Left cardiac atrium (tissue), 4 donors: ENCODE measurements around the gene AUTS2. TPM values are rescaled to one million over a fixed set of nuclear protein-coding genes. Genes with fewer than 3 reads are reported as not detected.
"Not testable (repeated sequence)": the region's sequence is repeated elsewhere in the genome, so short reads cannot be mapped to it uniquely, and the experiment has no call there.

ENCODE experiments used
- ATAC-seq, 2 donors: fragments of 200-7000 bp; cut with Tn5 transposase; one replicate each; pipeline ENCODE4 v1.9.1; 2020; ENCODE audit warnings: mild to moderate bottlenecking in 2 of 2, moderate library complexity in 2 of 2
- DNase-seq: peaks from one replicate; pipeline ENCODE4 v3.0.0-alpha.2; 2020
- intact Hi-C, 2 donors: fragments of 100-400 bp; cut with DNase I; formaldehyde crosslinking; loops; one replicate each; pipeline versions ENCODE4 v1.14.1 to v1.15.1; 2022 to 2023
- total RNA-seq, 2 donors: library from RNA; stranded (reverse); fragmentation: NEBNext Ultra II Directional; extraction: Animal tissue kit (Norgen Biotek cat#: 25700); gene quantifications; one replicate each; pipeline ENCODE4 v1.2.1, GENCODE V29; 2021
- donor health status: DM: no; HTN: yes; CAD: no.
- donor health status: DM: no; HTN: yes; CAD: no; lungs with severe emphysema.
- donor health status: DM: yes; HTN: yes; CAD: no.
- donor health status: Dilated cardiomyopathy.

Gene AUTS2
- total RNA-seq, 2 donors from 2014 or later: 10.5 to 15.2 TPM

DNA sequence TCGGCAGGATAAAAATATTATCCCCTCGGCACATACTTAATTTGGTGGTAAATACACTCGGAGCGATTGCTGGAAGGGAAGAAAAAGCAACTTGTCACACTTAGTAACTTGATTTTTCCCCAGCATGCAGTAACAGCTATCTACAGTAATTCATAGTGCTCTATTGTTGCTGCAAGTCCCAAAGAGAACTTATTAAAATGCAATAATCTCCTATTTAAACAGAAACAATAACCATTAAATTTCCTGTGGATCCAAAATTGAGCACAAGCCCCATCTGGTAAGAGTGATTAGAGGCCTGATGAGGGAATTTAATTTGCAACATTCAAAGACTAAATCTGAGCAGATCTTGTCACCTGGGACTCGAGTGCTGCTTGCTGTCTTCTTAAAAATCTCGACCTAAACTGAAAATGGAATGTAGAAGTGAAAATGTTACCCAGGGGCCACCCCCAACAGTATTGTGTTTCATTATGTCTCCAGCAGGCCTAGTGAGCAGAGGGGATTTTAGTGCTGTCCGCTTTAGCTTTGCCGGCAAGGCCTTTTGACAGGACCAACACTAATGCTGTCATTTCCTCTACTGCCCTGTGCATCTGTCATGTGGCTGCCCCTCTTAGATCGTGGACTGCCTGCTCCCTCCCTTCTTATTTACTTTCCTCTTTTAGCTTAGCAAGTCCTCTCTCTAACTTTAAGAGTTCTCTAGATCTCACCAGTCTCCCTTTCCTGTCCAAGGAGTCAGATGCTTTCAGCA is 639.7 kb downstream of the AUTS2 start:
- intact Hi-C loops: no loop called here
- DNase-seq (no peak), ATAC-seq (no peak)

- ATAC-seq (no peak), DNase-seq (no peak)
- intact Hi-C loops: no loop called here
Observed at GRCh38 chr7:70239918-70240317, 641.6 kb downstream of the AUTS2 start.

DNA sequence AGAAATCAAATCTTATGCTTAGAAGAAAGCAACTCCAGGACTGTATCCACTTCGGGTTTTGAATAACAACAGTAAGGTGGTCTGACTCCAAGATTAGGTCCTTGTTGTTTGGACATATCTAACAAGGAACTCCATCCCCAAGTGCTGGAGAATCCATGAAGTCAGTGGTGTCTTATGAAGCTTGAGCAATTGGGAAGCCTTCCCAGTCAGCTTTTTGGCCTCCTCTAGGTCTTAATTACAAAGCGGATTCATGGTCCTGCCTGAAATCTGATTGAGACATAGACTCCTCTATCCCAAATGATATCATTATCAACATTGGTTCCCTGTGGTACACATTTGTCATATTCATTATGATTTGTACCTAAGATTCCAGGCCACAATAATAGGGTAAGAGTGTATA is 642.6 kb downstream of the AUTS2 start:
- ATAC-seq (no peak), DNase-seq (no peak)
- intact Hi-C loops: no loop called here

DNA sequence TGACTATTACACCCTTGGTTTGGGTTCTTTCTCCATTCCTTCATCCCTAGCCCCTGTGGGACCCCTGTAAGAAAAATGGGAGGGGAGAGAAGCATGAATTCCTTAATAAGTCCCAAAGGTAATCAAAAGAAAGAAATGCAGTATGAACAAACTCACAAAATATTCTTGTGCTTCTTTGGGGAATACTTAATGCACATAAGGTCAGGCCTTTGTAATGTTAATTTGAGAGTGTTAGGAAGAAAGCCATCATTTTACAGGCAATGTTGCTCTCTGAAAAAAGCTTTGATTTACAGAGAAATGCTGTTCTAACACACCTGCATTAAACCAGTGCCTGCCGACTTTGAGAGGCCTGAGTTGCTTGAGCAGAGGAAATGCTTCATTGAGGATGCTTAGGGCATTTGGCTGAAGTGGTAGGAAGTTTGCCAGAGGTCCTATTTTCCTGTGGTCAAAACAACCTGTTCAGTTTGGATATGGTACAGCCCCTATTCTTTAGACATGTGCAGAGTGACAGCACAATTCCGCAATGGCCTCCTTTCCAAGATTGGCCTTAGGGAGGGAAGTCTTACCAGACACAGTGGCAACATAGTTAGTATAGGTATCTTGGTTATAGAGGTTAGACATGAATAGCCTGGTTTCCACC is 643.4 kb downstream of the AUTS2 start:
- DNase-seq (no peak), ATAC-seq (no peak)
- intact Hi-C loops: no loop called here

- intact Hi-C loops: no loop called here
- DNase-seq (no peak), ATAC-seq (no peak)
Observed at GRCh38 chr7:70242826-70243225, 644.6 kb downstream of the AUTS2 start.

GRCh38 chr7:70243443-70243842 is 645.2 kb downstream of the AUTS2 start:
- ATAC-seq: no peak
- no peak for DNase-seq
- intact Hi-C loops: no loop called here

GRCh38 chr7:70257921-70258320 is 659.6 kb downstream of the AUTS2 start:
- intact Hi-C loops: loop anchor here in 1 of 2 donors (2.0 kb wide), 1 partner anchor 37 kb away; no protein-coding TSS in a partner anchor
- ATAC-seq (no peak), DNase-seq (no peak)

- intact Hi-C loops: loop anchor here in 1 of 2 donors (2.0 kb wide), 1 partner anchor 39 kb away; no protein-coding TSS in a partner anchor
- ATAC-seq (peak; percentile 65 to 93), DNase-seq (no peak)
Observed at GRCh38 chr7:70259502-70259901, 661.2 kb downstream of the AUTS2 start.

- ATAC-seq (no peak), DNase-seq (no peak)
- intact Hi-C loops: no loop called here
Observed at GRCh38 chr7:70263471-70264255, 665.4 kb downstream of the AUTS2 start.

- intact Hi-C loops: no loop called here
- ATAC-seq (no peak), DNase-seq (no peak)
Observed at GRCh38 chr7:70266186-70266585, 667.9 kb downstream of the AUTS2 start.

DNA sequence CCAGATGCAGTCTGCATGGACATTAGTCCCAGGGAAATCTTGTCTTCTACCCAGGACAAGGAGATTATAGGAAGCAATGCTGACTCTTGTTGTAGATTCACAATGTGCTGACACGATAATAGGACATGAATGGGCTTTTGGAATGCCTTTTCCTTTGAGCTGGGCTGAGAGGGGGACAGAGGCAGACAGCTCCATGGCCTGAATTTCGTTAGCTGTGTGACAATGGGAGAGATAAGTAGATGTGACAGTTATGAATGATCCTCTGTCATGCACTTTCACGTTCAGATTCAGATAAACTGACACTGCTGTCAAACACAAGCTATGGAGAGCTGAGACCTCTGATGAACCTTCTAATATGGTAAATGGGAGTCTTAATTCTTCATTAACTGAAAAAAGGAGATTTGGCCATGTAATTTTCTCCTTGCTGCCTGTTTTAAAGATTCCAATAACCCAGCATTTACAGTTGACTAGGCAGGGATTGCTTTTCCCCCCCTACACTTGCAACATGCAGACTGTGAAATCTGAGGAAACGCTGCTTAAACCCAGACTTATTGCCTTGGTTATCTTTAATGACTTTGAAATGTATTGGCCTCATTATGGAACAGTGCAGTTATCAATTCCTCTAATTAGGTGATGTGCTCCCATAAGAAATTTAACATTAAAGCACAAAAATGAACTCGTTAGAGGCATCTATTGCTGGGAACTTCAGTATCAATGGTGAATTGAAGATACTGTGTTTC is 669.3 kb downstream of the AUTS2 start:
- intact Hi-C loops: no loop called here
- ATAC-seq (no peak), DNase-seq (no peak)

GRCh38 chr7:70268179-70268578 is 669.9 kb downstream of the AUTS2 start:
- ATAC-seq (no peak), DNase-seq (no peak)
- intact Hi-C loops: no loop called here

DNA sequence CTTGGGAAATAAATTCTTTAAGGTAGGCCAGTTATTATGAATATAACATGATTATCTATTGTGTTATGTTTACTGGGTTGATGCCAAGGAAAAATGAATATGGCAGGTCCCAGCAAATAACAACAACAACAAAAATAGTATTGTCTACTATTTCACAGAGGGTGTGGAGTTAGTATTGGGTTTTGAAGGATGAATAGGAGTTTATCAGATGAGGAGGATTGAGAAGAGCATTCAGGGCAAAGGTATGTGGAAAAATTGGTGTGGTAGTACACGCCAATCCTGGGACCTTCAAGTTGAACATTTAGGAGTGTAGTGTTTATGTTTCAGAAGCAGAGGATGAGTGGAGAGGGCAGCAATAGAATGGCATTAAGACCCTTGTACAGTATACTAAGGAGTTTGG is 671.9 kb downstream of the AUTS2 start:
- no peak for DNase-seq
- ATAC-seq: no peak
- intact Hi-C loops: no loop called here

- DNase-seq (no peak), ATAC-seq (no peak)
- intact Hi-C loops: no loop called here
Observed at GRCh38 chr7:70271617-70272081, 673.4 kb downstream of the AUTS2 start.

DNA sequence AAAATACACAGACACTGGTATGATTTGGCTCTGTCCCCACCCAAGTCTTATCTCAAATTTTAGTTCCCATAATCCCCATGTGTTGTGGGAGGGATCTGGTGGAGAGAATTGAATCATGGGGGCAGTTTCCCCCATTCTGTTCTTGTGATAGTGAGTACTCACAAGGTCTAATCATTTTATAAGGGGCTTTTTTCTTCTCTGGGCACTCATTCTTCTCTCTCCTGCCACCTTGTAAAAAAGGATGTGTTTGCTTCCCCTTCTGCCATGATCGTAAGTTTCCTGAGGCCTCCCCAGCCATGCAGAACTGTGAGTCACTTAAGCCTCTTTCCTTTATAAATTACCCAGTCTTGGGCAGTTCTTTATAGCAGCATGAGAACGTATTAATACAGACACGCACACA is 677.3 kb downstream of the AUTS2 start:
- DNase-seq, intact Hi-C loops, ATAC-seq: not testable (repeated sequence)

- DNase-seq (no peak), ATAC-seq (no peak)
- intact Hi-C loops: no loop called here
Observed at GRCh38 chr7:70285187-70285586, 686.9 kb downstream of the AUTS2 start.

- ATAC-seq: no peak
- no peak for DNase-seq
- intact Hi-C loops: no loop called here
Observed at GRCh38 chr7:70285854-70286253, 687.6 kb downstream of the AUTS2 start.

GRCh38 chr7:70288781-70289456 is 690.6 kb downstream of the AUTS2 start:
- intact Hi-C loops: no loop called here
- DNase-seq (no peak), ATAC-seq (no peak)

DNA sequence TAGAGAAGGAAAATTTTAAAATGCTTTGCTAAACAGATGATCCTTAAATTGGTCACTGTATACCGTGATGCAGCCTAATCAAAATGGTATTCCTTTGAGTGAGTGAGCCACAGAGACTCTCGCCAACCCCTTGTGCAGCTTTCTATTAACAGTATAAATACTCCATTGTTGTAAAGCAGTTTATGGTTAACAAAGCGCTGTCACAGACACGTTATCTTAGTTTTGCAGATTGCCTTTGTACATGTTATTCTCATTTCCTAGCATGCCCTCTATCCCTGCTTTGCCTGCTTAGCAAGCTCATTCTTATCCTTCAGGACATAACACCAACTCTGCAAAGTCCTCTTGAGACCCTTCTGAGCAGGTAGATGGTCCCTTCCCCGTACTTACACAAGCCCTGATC is 694.4 kb downstream of the AUTS2 start:
- intact Hi-C loops: no loop called here
- DNase-seq (no peak), ATAC-seq (no peak)
